HL-60 (cell line): ENCODE results near the gene HDAC8.

Source experiments
- CTCF ChIP-seq: IDR thresholded peaks from one replicate; pipeline ENCODE4 v1.5.1; 2011; ENCODE audit warnings: low read length, control low read depth, inconsistent platforms; ENCODE audit not compliant: insufficient read depth
- GABPA ChIP-seq: IDR thresholded peaks from 2 replicates; pipeline ENCODE4 v1.6.1; 2012; ENCODE audit warnings: low read depth
- POLR2AphosphoS5 ChIP-seq: IDR thresholded peaks from 2 replicates; pipeline ENCODE4 v1.6.1; 2012; ENCODE audit warnings: low read depth
- REST ChIP-seq: IDR thresholded peaks from 2 replicates; pipeline ENCODE4 v1.6.1; 2012; ENCODE audit warnings: low read depth; ENCODE audit not compliant: insufficient replicate concordance

- TF ChIP-seq CTCF (no peak), GABPA (no peak), REST (no peak), POLR2AphosphoS5 (no peak)
Measured at GRCh38 chrX:72352786-72353185, 219.9 kb downstream of the HDAC8 start.
